SK-N-SH (cell line): ENCODE results near the gene MEX3A.

Experiments
- EP300 ChIP-seq, 2 experiments: IDR thresholded peaks; 2 replicates each; pipeline versions ENCODE4 v1.4.0 to v1.6.1; 2012; ENCODE audit warnings: borderline replicate concordance in 1 of 2, low read depth in 1 of 2, low read length in 1 of 2
- MAX ChIP-seq: IDR thresholded peaks from 2 replicates; pipeline ENCODE4 v1.4.0; 2012; ENCODE audit warnings: low read depth
- NFIC ChIP-seq: IDR thresholded peaks from 2 replicates; pipeline ENCODE4 v1.4.0; 2012; ENCODE audit warnings: borderline replicate concordance
- POLR2AphosphoS5 ChIP-seq: IDR thresholded peaks from 2 replicates; pipeline ENCODE4 v1.6.1; 2012; ENCODE audit warnings: low read depth, low read length
- SIN3A ChIP-seq: IDR thresholded peaks from 2 replicates; pipeline ENCODE4 v1.6.1; 2012; ENCODE audit warnings: low read depth, mild to moderate bottlenecking, low read length, moderate library complexity, borderline replicate concordance
- TEAD4 ChIP-seq: IDR thresholded peaks from 2 replicates; pipeline ENCODE4 v1.4.0; 2012; ENCODE audit warnings: mild to moderate bottlenecking, borderline replicate concordance; ENCODE audit not compliant: insufficient read depth
- YY1 ChIP-seq: IDR thresholded peaks from 2 replicates; pipeline ENCODE4 v1.4.0; 2012; ENCODE audit warnings: low read depth, mild to moderate bottlenecking
- TF ChIP-seq, protein P1 (sequence below): fragments of 200-600 bp; sonication (generic); IDR thresholded peaks from 2 replicates; pipeline ENCODE4 v1.6.1; 2017; ENCODE audit warnings: antibody characterized with exemption, mild to moderate bottlenecking, moderate library complexity
- TF ChIP-seq, protein P2 (sequence below): IDR thresholded peaks from 2 replicates; pipeline ENCODE4 v1.4.0; 2012; ENCODE audit warnings: low read depth, borderline replicate concordance

GRCh38 chr1:156073110-156073687, 9.1 kb downstream of the MEX3A start:
- TF ChIP-seq, protein P1, sequence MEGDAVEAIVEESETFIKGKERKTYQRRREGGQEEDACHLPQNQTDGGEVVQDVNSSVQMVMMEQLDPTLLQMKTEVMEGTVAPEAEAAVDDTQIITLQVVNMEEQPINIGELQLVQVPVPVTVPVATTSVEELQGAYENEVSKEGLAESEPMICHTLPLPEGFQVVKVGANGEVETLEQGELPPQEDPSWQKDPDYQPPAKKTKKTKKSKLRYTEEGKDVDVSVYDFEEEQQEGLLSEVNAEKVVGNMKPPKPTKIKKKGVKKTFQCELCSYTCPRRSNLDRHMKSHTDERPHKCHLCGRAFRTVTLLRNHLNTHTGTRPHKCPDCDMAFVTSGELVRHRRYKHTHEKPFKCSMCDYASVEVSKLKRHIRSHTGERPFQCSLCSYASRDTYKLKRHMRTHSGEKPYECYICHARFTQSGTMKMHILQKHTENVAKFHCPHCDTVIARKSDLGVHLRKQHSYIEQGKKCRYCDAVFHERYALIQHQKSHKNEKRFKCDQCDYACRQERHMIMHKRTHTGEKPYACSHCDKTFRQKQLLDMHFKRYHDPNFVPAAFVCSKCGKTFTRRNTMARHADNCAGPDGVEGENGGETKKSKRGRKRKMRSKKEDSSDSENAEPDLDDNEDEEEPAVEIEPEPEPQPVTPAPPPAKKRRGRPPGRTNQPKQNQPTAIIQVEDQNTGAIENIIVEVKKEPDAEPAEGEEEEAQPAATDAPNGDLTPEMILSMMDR, result no peak
- TF ChIP-seq EP300 (IDR thresholded peaks at IDR 0.05; ENCODE audit: borderline replicate concordance in 1 of 2, low read depth in 1 of 2, low read length in 1 of 2) (no peak), TEAD4 (no peak), YY1 (no peak), NFIC (no peak), SIN3A (no peak), MAX (no peak), POLR2AphosphoS5 (no peak)
- TF ChIP-seq, protein P2, sequence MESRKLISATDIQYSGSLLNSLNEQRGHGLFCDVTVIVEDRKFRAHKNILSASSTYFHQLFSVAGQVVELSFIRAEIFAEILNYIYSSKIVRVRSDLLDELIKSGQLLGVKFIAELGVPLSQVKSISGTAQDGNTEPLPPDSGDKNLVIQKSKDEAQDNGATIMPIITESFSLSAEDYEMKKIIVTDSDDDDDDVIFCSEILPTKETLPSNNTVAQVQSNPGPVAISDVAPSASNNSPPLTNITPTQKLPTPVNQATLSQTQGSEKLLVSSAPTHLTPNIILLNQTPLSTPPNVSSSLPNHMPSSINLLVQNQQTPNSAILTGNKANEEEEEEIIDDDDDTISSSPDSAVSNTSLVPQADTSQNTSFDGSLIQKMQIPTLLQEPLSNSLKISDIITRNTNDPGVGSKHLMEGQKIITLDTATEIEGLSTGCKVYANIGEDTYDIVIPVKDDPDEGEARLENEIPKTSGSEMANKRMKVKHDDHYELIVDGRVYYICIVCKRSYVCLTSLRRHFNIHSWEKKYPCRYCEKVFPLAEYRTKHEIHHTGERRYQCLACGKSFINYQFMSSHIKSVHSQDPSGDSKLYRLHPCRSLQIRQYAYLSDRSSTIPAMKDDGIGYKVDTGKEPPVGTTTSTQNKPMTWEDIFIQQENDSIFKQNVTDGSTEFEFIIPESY, result no peak
